DOHH2 (cell line): ENCODE data around the gene SNRNP25.
A peak's percentile ranks its signal among the peaks of the same experiment; 100 is the strongest.

Experiments used
- H3F3A ChIP-seq: fragments of 200-600 bp; sonication (generic), shearing (Covaris generic); 2 replicates; pipeline ENCODE4 v1.6.0; 2016; ENCODE audit warnings: antibody characterized with exemption, mild to moderate bottlenecking; ENCODE audit not compliant: control insufficient read depth, insufficient read depth
- H3K27ac ChIP-seq: fragments of 200-600 bp; sonication (generic); 2 replicates; pipeline ENCODE4 v1.5.1; 2014; ENCODE audit warnings: low read depth, mild to moderate bottlenecking, low read length, moderate library complexity
- H3K27me3 ChIP-seq: fragments of 200-600 bp; sonication (generic); 2 replicates; pipeline ENCODE4 v1.6.1; 2014; ENCODE audit warnings: mild to moderate bottlenecking, low read length, mixed read lengths; ENCODE audit not compliant: control insufficient read depth
- H3K36me3 ChIP-seq: fragments of 200-600 bp; sonication (generic); 2 replicates; pipeline ENCODE4 v1.6.1; 2014; ENCODE audit warnings: mild to moderate bottlenecking, low read length, moderate library complexity, mixed read lengths; ENCODE audit not compliant: control insufficient read depth
- H3K4me1 ChIP-seq: fragments of 200-600 bp; sonication (generic); 2 replicates; pipeline ENCODE4 v1.6.1; 2014; ENCODE audit warnings: mild to moderate bottlenecking, low read length, mixed read lengths; ENCODE audit not compliant: control insufficient read depth
- H3K4me2 ChIP-seq: fragments of 200-600 bp; sonication (generic); 2 replicates; pipeline ENCODE4 v1.6.0; 2014; ENCODE audit warnings: mild to moderate bottlenecking, low read length, moderate library complexity
- H3K4me3 ChIP-seq: fragments of 200-600 bp; sonication (generic); 2 replicates; pipeline ENCODE4 v1.5.1; 2014; ENCODE audit warnings: mild to moderate bottlenecking, low read length, mixed read lengths
- H3K79me2 ChIP-seq: fragments of 200-600 bp; sonication (generic); 2 replicates; pipeline ENCODE4 v1.6.1; 2014; ENCODE audit warnings: mild to moderate bottlenecking, low read length, mixed read lengths; ENCODE audit not compliant: control insufficient read depth
- H3K9me2 ChIP-seq: fragments of 200-600 bp; sonication (generic); replicated peaks from 2 replicates; pipeline ENCODE4 v1.6.1; 2014; ENCODE audit warnings: mild to moderate bottlenecking, low read length, mixed read lengths; ENCODE audit not compliant: control insufficient read depth
- H3K9me3 ChIP-seq: fragments of 200-600 bp; sonication (generic); 2 replicates; pipeline ENCODE4 v1.6.1; 2014; ENCODE audit warnings: antibody characterized with exemption, low read length, mixed read lengths; ENCODE audit not compliant: control insufficient read depth, insufficient read depth
- H4K20me1 ChIP-seq: fragments of 200-600 bp; sonication (generic); 2 replicates; pipeline ENCODE4 v1.6.0; 2014; ENCODE audit warnings: low read depth, mild to moderate bottlenecking, antibody characterized with exemption, low read length, moderate library complexity; ENCODE audit not compliant: control insufficient read depth, insufficient read depth
- EZH2phosphoT487 ChIP-seq: fragments of 200-600 bp; sonication (generic); IDR thresholded peaks from 2 replicates; pipeline ENCODE4 v1.6.1; 2017; ENCODE audit warnings: borderline replicate concordance, mild to moderate bottlenecking, antibody characterized with exemption, low read length, moderate library complexity, mixed read lengths
- TF ChIP-seq, protein P1 (sequence below): fragments of 200-600 bp; sonication (generic); IDR thresholded peaks from one replicate; pipeline ENCODE4 v1.5.1; 2014; ENCODE audit warnings: antibody characterized with exemption, mild to moderate bottlenecking, low read depth, low read length; ENCODE audit not compliant: poor library complexity, severe bottlenecking

The SNRNP25 gene

GRCh38 chr16:38941-39892, 14.4 kb upstream of the SNRNP25 start:
- TF ChIP-seq, protein P1, sequence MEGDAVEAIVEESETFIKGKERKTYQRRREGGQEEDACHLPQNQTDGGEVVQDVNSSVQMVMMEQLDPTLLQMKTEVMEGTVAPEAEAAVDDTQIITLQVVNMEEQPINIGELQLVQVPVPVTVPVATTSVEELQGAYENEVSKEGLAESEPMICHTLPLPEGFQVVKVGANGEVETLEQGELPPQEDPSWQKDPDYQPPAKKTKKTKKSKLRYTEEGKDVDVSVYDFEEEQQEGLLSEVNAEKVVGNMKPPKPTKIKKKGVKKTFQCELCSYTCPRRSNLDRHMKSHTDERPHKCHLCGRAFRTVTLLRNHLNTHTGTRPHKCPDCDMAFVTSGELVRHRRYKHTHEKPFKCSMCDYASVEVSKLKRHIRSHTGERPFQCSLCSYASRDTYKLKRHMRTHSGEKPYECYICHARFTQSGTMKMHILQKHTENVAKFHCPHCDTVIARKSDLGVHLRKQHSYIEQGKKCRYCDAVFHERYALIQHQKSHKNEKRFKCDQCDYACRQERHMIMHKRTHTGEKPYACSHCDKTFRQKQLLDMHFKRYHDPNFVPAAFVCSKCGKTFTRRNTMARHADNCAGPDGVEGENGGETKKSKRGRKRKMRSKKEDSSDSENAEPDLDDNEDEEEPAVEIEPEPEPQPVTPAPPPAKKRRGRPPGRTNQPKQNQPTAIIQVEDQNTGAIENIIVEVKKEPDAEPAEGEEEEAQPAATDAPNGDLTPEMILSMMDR: no peak
- TF ChIP-seq EZH2phosphoT487: no peak

GRCh38 chr16:41439-42068, 12.1 kb upstream of the SNRNP25 start:
- H3K36me3 ChIP-seq: peaks cover 78% of the 10 kb centered on the region

More at GRCh38 chr16:38941-39892, 14.4 kb upstream of the SNRNP25 start:
- Histone ChIP-seq H3K4me1 (peaks cover 50% of the 10 kb centered on the region), H3K27ac (no peak overlapping the region), H4K20me1 (peaks cover 14% of the 10 kb centered on the region; the same call in 1 of the 2 replicates), H3K79me2 (peaks cover 15% of the 10 kb centered on the region), H3F3A (no peaks in the 10 kb centered on the region), H3K4me2 (peak overlapping the region; percentile 59), H3K4me3 (0 out of 2 replicates have a peak overlapping the region, but pooled peaks have one; percentile 11), H3K9me2 (no peaks in the 10 kb centered on the region), H3K9me3 (no peaks in the 10 kb centered on the region), H3K36me3 (peaks cover 66% of the 10 kb centered on the region), H3K27me3 (no peaks in the 10 kb centered on the region)

DNA sequence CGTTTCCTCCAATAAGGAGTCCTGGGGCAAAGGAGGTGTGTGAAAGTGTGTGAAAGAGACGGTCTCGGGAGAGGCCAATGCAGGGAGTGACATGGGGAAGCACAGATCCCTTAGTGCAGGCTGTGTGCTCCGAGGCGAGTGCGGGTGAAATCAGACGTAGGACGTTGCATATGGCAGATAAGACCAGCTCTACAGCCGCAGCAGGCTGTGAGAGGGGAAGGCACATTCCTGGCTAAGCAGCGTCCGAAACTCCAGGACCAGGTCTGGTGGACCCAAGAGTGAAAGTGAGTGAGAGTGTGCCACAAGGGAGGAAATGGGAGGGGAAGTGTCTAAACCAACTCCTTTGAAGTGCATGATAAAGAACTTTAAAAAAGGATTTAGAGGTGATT, 11.6 kb upstream of the SNRNP25 start:
- H3K4me2 ChIP-seq: no peak overlapping the region

More at GRCh38 chr16:41439-42068, 12.1 kb upstream of the SNRNP25 start:
- Histone ChIP-seq H3F3A (no peaks in the 10 kb centered on the region), H3K4me3 (no peak overlapping the region), H3K9me3 (no peaks in the 10 kb centered on the region), H3K4me2 (no peak overlapping the region), H3K27me3 (no peaks in the 10 kb centered on the region), H3K27ac (no peak overlapping the region), H3K9me2 (no peaks in the 10 kb centered on the region), H4K20me1 (peaks cover 14% of the 10 kb centered on the region; the same call in 1 of the 2 replicates), H3K4me1 (peaks cover 29% of the 10 kb centered on the region), H3K79me2 (peaks cover 32% of the 10 kb centered on the region)
- TF ChIP-seq, protein P1: no peak
- TF ChIP-seq EZH2phosphoT487: no peak

More for the DNA sequence above, 11.6 kb upstream of the SNRNP25 start:
- Histone ChIP-seq H3K27ac (no peak overlapping the region), H3K9me3 (no peaks in the 10 kb centered on the region), H3K27me3 (no peaks in the 10 kb centered on the region), H3F3A (no peaks in the 10 kb centered on the region), H3K4me3 (no peak overlapping the region), H3K4me1 (peaks cover 29% of the 10 kb centered on the region), H3K79me2 (peaks cover 34% of the 10 kb centered on the region), H3K9me2 (no peaks in the 10 kb centered on the region), H3K36me3 (peaks cover 79% of the 10 kb centered on the region), H4K20me1 (peaks cover 14% of the 10 kb centered on the region; the same call in 1 of the 2 replicates)
- TF ChIP-seq, protein P1: no peak
- TF ChIP-seq EZH2phosphoT487: no peak
